ENCODE measurements around the gene MRAS.
"Not testable (repeated sequence)": the region's sequence is repeated elsewhere in the genome, so short reads cannot be mapped to it uniquely, and the experiment has no call there.

MRAS gene

GRCh38 chr3:138450704-138451424 lies 102.5 kb downstream of the MRAS start:
- no peak for FAIRE-seq

GRCh38 chr3:138451595-138452162 lies 103.3 kb downstream of the MRAS start:
- no peak for FAIRE-seq

GRCh38 chr3:138452436-138452835 lies 104.1 kb downstream of the MRAS start:
- no peak for FAIRE-seq

- FAIRE-seq: not testable (repeated sequence)
Observed at GRCh38 chr3:138453940-138454339, 105.6 kb downstream of the MRAS start.
